CD4-positive, CD25-positive, alpha-beta regulatory T cell (primary cell): ENCODE measurements around the gene ZFYVE21. TPM values are rescaled to one million over a fixed set of nuclear protein-coding genes. Genes with fewer than 3 reads are reported as not detected.
"Not testable (repeated sequence)": the region's sequence is repeated elsewhere in the genome, so short reads cannot be mapped to it uniquely, and the experiment has no call there.

Experiments used
- ATAC-seq, 2 donors: fragments of 150-1000 bp; cut with Tn5 transposase; one replicate each; pipeline ENCODE4 v1.10.0; 2021; ENCODE audit warnings: low read depth in 2 of 2, moderate number of reproducible peaks in 2 of 2, moderate library complexity in 1 of 2
- DNase-seq, 3 donors: peaks; one replicate each; pipeline versions ENCODE4 v3.0.0 to v3.0.0-alpha.2; 2012 to 2022; ENCODE audit warnings: mixed read lengths in 1 of 3
- H3K27ac ChIP-seq: one replicate; pipeline ENCODE4 v1.7.0; 2013; ENCODE audit warnings: mild to moderate bottlenecking, low read length; ENCODE audit not compliant: insufficient read depth, poor library complexity, severe bottlenecking
- H3K27me3 ChIP-seq: one replicate; pipeline ENCODE4 v1.7.0; 2013; ENCODE audit warnings: low read length; ENCODE audit not compliant: control insufficient read depth, insufficient read depth
- H3K36me3 ChIP-seq: one replicate; pipeline ENCODE4 v1.7.0; 2013; ENCODE audit warnings: mild to moderate bottlenecking, low read length, moderate library complexity; ENCODE audit not compliant: control insufficient read depth, insufficient read depth
- H3K4me1 ChIP-seq: 2 replicates; pipeline ENCODE4 v1.7.0; 2013; ENCODE audit warnings: mild to moderate bottlenecking, low read length; ENCODE audit not compliant: insufficient read depth, control insufficient read depth, poor library complexity, severe bottlenecking
- H3K4me3 ChIP-seq: one replicate; pipeline ENCODE4 v1.7.0; 2013; ENCODE audit warnings: low read depth, mild to moderate bottlenecking, low read length, moderate library complexity
- H3K9me3 ChIP-seq, 2 experiments: 1 replicate in 1 of 2; 2 replicates in 1 of 2; pipeline ENCODE4 v1.7.0; 2013; ENCODE audit warnings: low read length in 2 of 2, mild to moderate bottlenecking in 1 of 2, moderate library complexity in 1 of 2; ENCODE audit not compliant: control insufficient read depth in 2 of 2
- H3K27ac Mint-ChIP-seq, 3 donors: one replicate each; pipeline ENCODE4 v1.8.0; 2020 to 2022; ENCODE audit warnings: mild to moderate bottlenecking in 3 of 3, mixed read lengths in 3 of 3, moderate library complexity in 2 of 3
- H3K27me3 Mint-ChIP-seq: one replicate; pipeline ENCODE4 v1.8.0; 2022; ENCODE audit warnings: mild to moderate bottlenecking, mixed read lengths
- H3K36me3 Mint-ChIP-seq: one replicate; pipeline ENCODE4 v1.8.0; 2020; ENCODE audit warnings: mixed read lengths
- H3K4me1 Mint-ChIP-seq, 4 donors: one replicate each; pipeline ENCODE4 v1.8.0; 2020 to 2022; ENCODE audit warnings: mixed read lengths in 4 of 4, mild to moderate bottlenecking in 1 of 4
- H3K4me3 Mint-ChIP-seq, 4 donors: one replicate each; pipeline ENCODE4 v1.8.0; 2020 to 2022; ENCODE audit warnings: mild to moderate bottlenecking in 4 of 4, mixed read lengths in 4 of 4, moderate library complexity in 3 of 4
- H3K9me3 Mint-ChIP-seq, 7 donors: one replicate each; pipeline ENCODE4 v1.8.0; 2020 to 2022; ENCODE audit warnings: mixed read lengths in 7 of 7, mild to moderate bottlenecking in 3 of 7, moderate library complexity in 2 of 7
- polyA plus RNA-seq, 4 donors: library from polyadenylated mRNA; unstranded; fragments of 300-500 nt; fragmentation: Illumina TruSeq; gene quantifications; one replicate each; pipeline ENCODE4 v1.2.3, GENCODE V29; 2021
- total RNA-seq: library from RNA; stranded (reverse); gene quantifications from one replicate; pipeline ENCODE4 v1.2.3, GENCODE V29; 2022

The ZFYVE21 gene
- total and polyA plus RNA-seq, 5 donors from 2014 or later: 12.1 to 25.0 (median 15.1) TPM

- no peak for ATAC-seq
- H3K36me3 ChIP-seq: peaks cover 16% of the 10 kb centered on the region
- no peaks in the 10 kb centered on the region for H3K9me3 ChIP-seq
- H3K4me1 Mint-ChIP-seq: no peaks in the 10 kb centered on the region
- no peaks in the 10 kb centered on the region for H3K27me3 ChIP-seq
- H3K27ac ChIP-seq: no peak overlapping the region
- no peaks in the 10 kb centered on the region for H3K27me3 Mint-ChIP-seq
- no peak for DNase-seq
- H3K9me3 Mint-ChIP-seq: peaks cover 0 to 4% (median 0%) of the 10 kb centered on the region in 7 donors
- peaks cover 39% of the 10 kb centered on the region for H3K36me3 Mint-ChIP-seq
- no peak overlapping the region for H3K4me3 ChIP-seq
- no peak overlapping the region for H3K4me3 Mint-ChIP-seq
- H3K4me1 ChIP-seq: no peaks in the 10 kb centered on the region
- H3K27ac Mint-ChIP-seq: no peak overlapping the region
Observed at GRCh38 chr14:103770902-103771301, 55.3 kb downstream of the ZFYVE21 start.

- peaks cover 41% of the 10 kb centered on the region for H3K36me3 Mint-ChIP-seq
- no peaks in the 10 kb centered on the region for H3K27me3 Mint-ChIP-seq
- Histone ChIP-seq H3K9me3 (no peaks in the 10 kb centered on the region), H3K27me3 (no peaks in the 10 kb centered on the region), H3K27ac (no peak overlapping the region), H3K4me1 (no peaks in the 10 kb centered on the region), H3K4me3 (no peak overlapping the region), H3K36me3 (peaks cover 16% of the 10 kb centered on the region)
- ATAC-seq (no peak), DNase-seq (no peak)
- H3K27ac Mint-ChIP-seq: no peak overlapping the region
- peaks cover 0 to 4% (median 0%) of the 10 kb centered on the region in 7 donors for H3K9me3 Mint-ChIP-seq
- no peak overlapping the region for H3K4me3 Mint-ChIP-seq
- no peaks in the 10 kb centered on the region for H3K4me1 Mint-ChIP-seq
Observed at GRCh38 chr14:103772078-103772712, 56.6 kb downstream of the ZFYVE21 start.

GRCh38 chr14:103773521-103773920 lies 57.9 kb downstream of the ZFYVE21 start:
- H3K9me3 Mint-ChIP-seq: peaks cover 0 to 4% (median 0%) of the 10 kb centered on the region in 7 donors
- Histone ChIP-seq H3K4me1 (no peaks in the 10 kb centered on the region), H3K27me3 (no peaks in the 10 kb centered on the region), H3K27ac (no peak overlapping the region), H3K4me3 (no peak overlapping the region), H3K9me3 (no peaks in the 10 kb centered on the region), H3K36me3 (peaks cover 16% of the 10 kb centered on the region)
- DNase-seq (no peak), ATAC-seq (no peak)
- H3K4me1 Mint-ChIP-seq: no peaks in the 10 kb centered on the region
- H3K27me3 Mint-ChIP-seq: no peaks in the 10 kb centered on the region
- H3K36me3 Mint-ChIP-seq: peaks cover 39% of the 10 kb centered on the region
- H3K27ac Mint-ChIP-seq: no peak overlapping the region
- no peak overlapping the region for H3K4me3 Mint-ChIP-seq

- no peaks in the 10 kb centered on the region for H3K27me3 ChIP-seq
- no peaks in the 10 kb centered on the region for H3K9me3 ChIP-seq
- no peaks in the 10 kb centered on the region for H3K4me1 ChIP-seq
- no peaks in the 10 kb centered on the region for H3K4me1 Mint-ChIP-seq
- DNase-seq (no peak), ATAC-seq (no peak)
- no peak overlapping the region for H3K4me3 ChIP-seq
- H3K9me3 Mint-ChIP-seq: peaks cover 0 to 4% (median 0%) of the 10 kb centered on the region in 7 donors
- no peaks in the 10 kb centered on the region for H3K27me3 Mint-ChIP-seq
- H3K27ac Mint-ChIP-seq: no peak overlapping the region
- H3K27ac ChIP-seq: no peak overlapping the region
- H3K36me3 Mint-ChIP-seq: peaks cover 42% of the 10 kb centered on the region
- peaks cover 16% of the 10 kb centered on the region for H3K36me3 ChIP-seq
- H3K4me3 Mint-ChIP-seq: no peak overlapping the region
Observed at GRCh38 chr14:103775506-103775905, 59.9 kb downstream of the ZFYVE21 start.

GRCh38 chr14:103776319-103776718 lies 60.7 kb downstream of the ZFYVE21 start:
- not testable (repeated sequence) for H3K27me3 Mint-ChIP-seq, H3K9me3 ChIP-seq, DNase-seq, H3K4me1 ChIP-seq, H3K27ac ChIP-seq, ATAC-seq, H3K9me3 Mint-ChIP-seq, H3K27me3 ChIP-seq, H3K4me3 ChIP-seq, H3K27ac Mint-ChIP-seq, H3K4me1 Mint-ChIP-seq, H3K4me3 Mint-ChIP-seq
- H3K36me3 Mint-ChIP-seq: peaks cover 42% of the 10 kb centered on the region
- H3K36me3 ChIP-seq: peaks cover 11% of the 10 kb centered on the region

- no peaks in the 10 kb centered on the region for H3K4me1 ChIP-seq
- H3K4me3 ChIP-seq: no peak overlapping the region
- Mint-ChIP-seq H3K27me3 (no peaks in the 10 kb centered on the region), H3K9me3 (no peaks in the 10 kb centered on the region), H3K36me3 (peaks cover 13% of the 10 kb centered on the region), H3K4me3 (no peak overlapping the region), H3K27ac (no peak overlapping the region), H3K4me1 (no peaks in the 10 kb centered on the region)
- no peak for DNase-seq
- peaks cover 2% of the 10 kb centered on the region for H3K36me3 ChIP-seq
- no peak overlapping the region for H3K27ac ChIP-seq
- no peaks in the 10 kb centered on the region for H3K9me3 ChIP-seq
- no peak for ATAC-seq
- H3K27me3 ChIP-seq: no peaks in the 10 kb centered on the region
Observed at GRCh38 chr14:103782376-103782775, 66.8 kb downstream of the ZFYVE21 start.

Other genes with a start within 250 kb of the ZFYVE21 start
- 5.8 TPM for gene CKB, start 193.0 kb upstream of the ZFYVE21 start, total RNA-seq
- gene CKB, start 193.0 kb upstream of the ZFYVE21 start, polyA plus RNA-seq: 1 to 10 TPM in 3 of 4 donors, not detected in 1; 1.4 to 1.7 (median 1.7) TPM
- 9.7 TPM for gene TRMT61A, start 186.6 kb upstream of the ZFYVE21 start, total RNA-seq
- gene TRMT61A, start 186.6 kb upstream of the ZFYVE21 start, polyA plus RNA-seq: 1 to 10 TPM; 3.7 to 7.5 (median 6.1) TPM
- gene BAG5, start 153.2 kb upstream of the ZFYVE21 start, total RNA-seq: 31.8 TPM
- 10 to 100 TPM; 33.4 to 42.4 (median 39.9) TPM for gene BAG5, start 153.2 kb upstream of the ZFYVE21 start, polyA plus RNA-seq
- 15.1 TPM for gene COA8, start 152.8 kb upstream of the ZFYVE21 start, total RNA-seq
- 10 to 100 TPM; 32.3 to 55.0 (median 49.6) TPM for gene COA8, start 152.8 kb upstream of the ZFYVE21 start, polyA plus RNA-seq
- gene KLC1, start 86.6 kb upstream of the ZFYVE21 start, total RNA-seq: 217 TPM
- gene KLC1, start 86.6 kb upstream of the ZFYVE21 start, polyA plus RNA-seq: 10 to 100 TPM; 51.9 to 67.0 (median 64.7) TPM
- gene XRCC3, start 359 bp upstream of the ZFYVE21 start, total RNA-seq: 9.8 TPM
- gene XRCC3, start 359 bp upstream of the ZFYVE21 start, polyA plus RNA-seq: 1 to 10 TPM; 3.0 to 4.7 (median 4.3) TPM
- gene PPP1R13B, start 131.8 kb downstream of the ZFYVE21 start, total RNA-seq: 21.5 TPM
- 1 to 10 TPM; 1.5 to 3.9 (median 2.4) TPM for gene PPP1R13B, start 131.8 kb downstream of the ZFYVE21 start, polyA plus RNA-seq
- gene TDRD9, start 212.6 kb downstream of the ZFYVE21 start, total RNA-seq: 0.37 TPM
- gene TDRD9, start 212.6 kb downstream of the ZFYVE21 start, polyA plus RNA-seq: under 1 TPM in 2 of 4 donors, not detected in 2; 0.11 to 0.14 TPM
- not detected for gene RD3L, start 226.7 kb downstream of the ZFYVE21 start, total RNA-seq
- not detected for gene RD3L, start 226.7 kb downstream of the ZFYVE21 start, polyA plus RNA-seq